ENCODE measurements around the gene DEPDC5.

DNA sequence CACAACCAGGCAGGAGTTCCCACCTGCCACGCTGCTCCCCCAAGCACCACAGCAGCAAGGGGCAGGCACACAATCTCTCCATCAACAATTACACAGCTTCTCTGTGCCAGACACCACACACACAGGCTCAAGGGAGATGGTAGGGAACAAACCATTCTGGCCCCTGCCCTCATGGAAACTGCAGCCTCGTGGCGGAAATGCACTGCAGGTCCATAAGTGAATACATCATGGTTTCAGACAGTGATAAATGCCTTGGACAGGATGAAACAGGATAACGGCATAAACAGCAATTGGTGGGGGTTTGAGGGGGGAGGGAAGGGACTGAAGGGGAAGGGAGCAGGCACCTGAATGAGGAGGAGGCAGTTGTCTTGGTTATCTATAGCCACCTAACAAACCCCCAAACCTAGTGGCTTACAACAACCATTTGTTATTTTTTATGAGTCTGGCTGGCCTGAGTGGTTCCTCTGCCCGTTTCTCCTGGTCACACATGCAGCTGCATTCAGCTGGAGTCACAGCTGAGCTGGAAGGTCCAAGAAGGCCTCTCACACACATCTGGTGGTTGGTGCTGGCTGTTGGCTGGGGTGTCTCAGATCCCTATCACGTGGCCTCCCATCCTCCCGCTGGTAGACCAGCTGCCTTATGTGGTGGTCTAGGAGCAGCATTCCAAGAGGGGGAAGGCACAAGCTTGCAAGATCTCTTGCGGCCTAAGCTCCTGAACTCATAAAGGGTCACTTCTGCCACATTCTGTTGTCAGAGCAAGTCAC, 175.5 kb downstream of the DEPDC5 start:
- TF ChIP-seq, protein P1, sequence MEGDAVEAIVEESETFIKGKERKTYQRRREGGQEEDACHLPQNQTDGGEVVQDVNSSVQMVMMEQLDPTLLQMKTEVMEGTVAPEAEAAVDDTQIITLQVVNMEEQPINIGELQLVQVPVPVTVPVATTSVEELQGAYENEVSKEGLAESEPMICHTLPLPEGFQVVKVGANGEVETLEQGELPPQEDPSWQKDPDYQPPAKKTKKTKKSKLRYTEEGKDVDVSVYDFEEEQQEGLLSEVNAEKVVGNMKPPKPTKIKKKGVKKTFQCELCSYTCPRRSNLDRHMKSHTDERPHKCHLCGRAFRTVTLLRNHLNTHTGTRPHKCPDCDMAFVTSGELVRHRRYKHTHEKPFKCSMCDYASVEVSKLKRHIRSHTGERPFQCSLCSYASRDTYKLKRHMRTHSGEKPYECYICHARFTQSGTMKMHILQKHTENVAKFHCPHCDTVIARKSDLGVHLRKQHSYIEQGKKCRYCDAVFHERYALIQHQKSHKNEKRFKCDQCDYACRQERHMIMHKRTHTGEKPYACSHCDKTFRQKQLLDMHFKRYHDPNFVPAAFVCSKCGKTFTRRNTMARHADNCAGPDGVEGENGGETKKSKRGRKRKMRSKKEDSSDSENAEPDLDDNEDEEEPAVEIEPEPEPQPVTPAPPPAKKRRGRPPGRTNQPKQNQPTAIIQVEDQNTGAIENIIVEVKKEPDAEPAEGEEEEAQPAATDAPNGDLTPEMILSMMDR (IDR thresholded peaks at IDR 0.05; ENCODE audit: low read depth, low read length): no peak
- TF ChIP-seq, protein P2, sequence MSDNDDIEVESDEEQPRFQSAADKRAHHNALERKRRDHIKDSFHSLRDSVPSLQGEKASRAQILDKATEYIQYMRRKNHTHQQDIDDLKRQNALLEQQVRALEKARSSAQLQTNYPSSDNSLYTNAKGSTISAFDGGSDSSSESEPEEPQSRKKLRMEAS (IDR thresholded peaks at IDR 0.05; ENCODE audit: low read depth, low read length): no peak
- TF ChIP-seq MYC (IDR thresholded peaks at IDR 0.05; ENCODE audit: low read depth, low read length): no peak

All from NB4 (cell line).